Central memory CD8-positive, alpha-beta T cell (primary cell): ENCODE results near the gene SQSTM1.
"Not testable (repeated sequence)": the region's sequence is repeated elsewhere in the genome, so short reads cannot be mapped to it uniquely, and the experiment has no call there.

Source experiments
- ATAC-seq: fragments of 150-1000 bp; cut with Tn5 transposase; replicated peaks from 2 replicates; pipeline ENCODE4 v1.10.0; 2022; ENCODE audit warnings: mild to moderate bottlenecking, moderate FRiP score, moderate number of reproducible peaks; ENCODE audit not compliant: poor library complexity, severe bottlenecking; ENCODE audit errors: extremely low read depth
- DNase-seq, 2 donors: peaks; one replicate each; pipeline ENCODE4 v3.0.0; 2021; ENCODE audit warnings: low spot score in 2 of 2
- H3K27ac Mint-ChIP-seq: one replicate; pipeline ENCODE4 v1.8.0; 2022; ENCODE audit warnings: low read depth, mild to moderate bottlenecking, moderate library complexity, mixed read lengths
- H3K27me3 Mint-ChIP-seq: one replicate; pipeline ENCODE4 v1.8.0; 2022; ENCODE audit warnings: mixed read lengths
- H3K36me3 Mint-ChIP-seq: one replicate; pipeline ENCODE4 v1.8.0; 2022; ENCODE audit warnings: mild to moderate bottlenecking, moderate library complexity, mixed read lengths; ENCODE audit not compliant: insufficient read depth
- H3K4me1 Mint-ChIP-seq: one replicate; pipeline ENCODE4 v1.8.0; 2022; ENCODE audit warnings: mixed read lengths
- H3K4me3 Mint-ChIP-seq: one replicate; pipeline ENCODE4 v1.8.0; 2022; ENCODE audit warnings: mild to moderate bottlenecking, moderate library complexity, mixed read lengths
- H3K9me3 Mint-ChIP-seq: one replicate; pipeline ENCODE4 v1.8.0; 2022; ENCODE audit warnings: mixed read lengths

SQSTM1 gene

DNA sequence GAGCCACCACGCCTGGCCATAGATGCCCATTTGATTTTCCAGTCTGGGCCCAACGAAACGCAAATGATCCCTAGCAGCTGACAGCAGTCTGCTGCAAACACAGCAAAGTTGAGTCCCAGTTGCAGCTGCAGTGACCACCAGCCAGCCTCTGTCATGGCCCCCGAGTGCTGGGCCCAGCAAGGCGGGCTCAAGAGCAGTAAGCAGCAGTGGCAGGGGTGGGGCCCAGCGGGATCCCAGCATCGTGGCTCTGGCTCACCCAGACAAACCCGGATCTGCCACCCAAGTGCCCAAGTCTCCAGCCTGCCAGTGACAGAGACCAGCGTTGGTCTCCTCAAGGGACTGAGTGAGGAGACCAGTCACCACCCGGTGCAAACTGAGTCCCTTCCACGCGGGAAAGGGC, 33.8 kb upstream of the SQSTM1 start:
- no peak overlapping the region for H3K4me3 Mint-ChIP-seq
- H3K36me3 Mint-ChIP-seq: peaks cover 2% of the 10 kb centered on the region
- H3K27ac Mint-ChIP-seq: no peak overlapping the region
- H3K9me3 Mint-ChIP-seq: no peaks in the 10 kb centered on the region
- ATAC-seq (no peak), DNase-seq (no peak)
- no peaks in the 10 kb centered on the region for H3K4me1 Mint-ChIP-seq
- no peaks in the 10 kb centered on the region for H3K27me3 Mint-ChIP-seq

DNA sequence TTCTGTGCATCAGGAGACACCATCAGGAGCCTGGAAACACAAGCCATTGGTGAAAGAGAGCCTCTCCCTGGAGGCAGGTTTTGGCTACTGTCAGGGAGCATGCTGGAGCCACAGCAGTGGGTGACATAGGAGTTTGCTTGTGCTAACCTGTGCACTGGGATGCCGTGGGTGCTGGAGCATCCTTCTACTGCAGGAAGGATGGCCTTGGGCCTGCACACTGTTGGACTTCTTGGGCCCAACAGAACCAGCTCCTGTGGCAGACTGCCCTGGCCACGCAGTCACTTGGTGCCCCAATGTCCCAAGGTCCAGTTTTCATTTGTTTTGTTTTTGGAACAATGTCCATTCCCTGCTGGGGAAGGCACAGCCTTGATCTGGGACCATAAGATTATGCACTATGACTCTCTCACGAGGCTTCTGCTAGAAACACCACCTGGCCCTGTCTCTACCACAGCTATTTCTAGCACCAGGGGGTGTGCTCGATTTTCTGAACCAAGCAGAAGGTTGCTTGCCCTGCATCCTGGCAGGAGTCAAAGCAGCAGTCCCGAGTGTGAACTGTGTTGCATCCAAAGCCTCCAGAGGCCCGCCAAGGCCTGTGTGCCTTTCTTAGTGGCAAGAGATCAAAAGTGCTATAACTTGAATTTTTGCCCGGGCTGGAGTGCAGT, 32.4 kb upstream of the SQSTM1 start:
- no peaks in the 10 kb centered on the region for H3K27me3 Mint-ChIP-seq
- H3K9me3 Mint-ChIP-seq: no peaks in the 10 kb centered on the region
- H3K4me1 Mint-ChIP-seq: peaks cover 10% of the 10 kb centered on the region
- no peak overlapping the region for H3K27ac Mint-ChIP-seq
- no peak for DNase-seq
- peaks cover 2% of the 10 kb centered on the region for H3K36me3 Mint-ChIP-seq
- ATAC-seq: no peak
- H3K4me3 Mint-ChIP-seq: no peak overlapping the region

GRCh38 chr5:179789278-179789677, 31.4 kb upstream of the SQSTM1 start:
- H3K4me1 Mint-ChIP-seq: peaks cover 19% of the 10 kb centered on the region
- not testable (repeated sequence) for H3K4me3 Mint-ChIP-seq, ATAC-seq, H3K36me3 Mint-ChIP-seq, H3K27me3 Mint-ChIP-seq, DNase-seq, H3K9me3 Mint-ChIP-seq, H3K27ac Mint-ChIP-seq

GRCh38 chr5:179791881-179792611, 28.7 kb upstream of the SQSTM1 start:
- H3K4me1 Mint-ChIP-seq: peaks cover 33% of the 10 kb centered on the region
- no peak overlapping the region for H3K4me3 Mint-ChIP-seq
- H3K27ac Mint-ChIP-seq: peak overlapping the region; percentile 29
- H3K36me3 Mint-ChIP-seq: peaks cover 13% of the 10 kb centered on the region
- H3K27me3 Mint-ChIP-seq: no peaks in the 10 kb centered on the region
- no peaks in the 10 kb centered on the region for H3K9me3 Mint-ChIP-seq
- ATAC-seq (no peak), DNase-seq (no peak)

- Mint-ChIP-seq H3K27me3 (no peaks in the 10 kb centered on the region), H3K4me3 (peak overlapping the region; percentile 69), H3K4me1 (peaks cover 34% of the 10 kb centered on the region), H3K9me3 (no peaks in the 10 kb centered on the region), H3K27ac (peak overlapping the region; percentile 92), H3K36me3 (peaks cover 17% of the 10 kb centered on the region)
- DNase-seq: no peak
- ATAC-seq: no peak
These were observed 27.9 kb upstream of the SQSTM1 start for GRCh38 chr5:179792612-179793467.

GRCh38 chr5:179793468-179794139, 27.1 kb upstream of the SQSTM1 start, which contains the start of gene LTC4S:
Gene LTC4S (plus strand): TSS chr5:179793986. CDS start chr5:179794081, 95 bp downstream.
- Mint-ChIP-seq H3K27ac (peak within 1 kb of the TSS; percentile 92), H3K9me3 (no peaks in the 10 kb centered on the region), H3K36me3 (peaks cover 17% of the 10 kb centered on the region), H3K27me3 (no peaks in the 10 kb centered on the region), H3K4me1 (peaks cover 34% of the 10 kb centered on the region), H3K4me3 (peak within 1 kb of the TSS; percentile 69)
- ATAC-seq: peak; percentile 81
- peak; percentile 47 to 68 for DNase-seq

DNA sequence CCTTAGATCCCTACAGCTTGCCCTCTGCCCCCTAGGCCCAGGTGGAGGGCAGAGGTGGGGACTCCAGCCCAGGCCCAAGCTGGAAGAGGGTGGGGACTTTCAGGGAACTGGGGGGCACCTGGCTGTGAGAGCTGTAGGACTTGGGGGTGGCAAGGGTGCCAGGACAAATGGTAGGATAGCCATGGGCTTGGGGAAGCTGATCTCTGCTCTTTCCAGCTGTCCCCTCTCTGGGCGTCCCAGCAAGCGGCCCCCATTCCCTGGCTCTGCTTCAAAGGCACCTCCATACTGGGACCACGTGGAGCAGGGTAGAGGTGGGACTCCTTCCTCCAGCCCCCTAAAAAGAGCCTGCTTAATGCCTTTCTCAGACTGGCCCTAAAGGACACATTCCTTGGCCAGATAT, 26.5 kb upstream of the SQSTM1 start:
- H3K4me3 Mint-ChIP-seq: peak overlapping the region; percentile 69
- H3K27me3 Mint-ChIP-seq: no peaks in the 10 kb centered on the region
- peaks cover 19% of the 10 kb centered on the region for H3K36me3 Mint-ChIP-seq
- DNase-seq: no peak
- H3K27ac Mint-ChIP-seq: peak overlapping the region; percentile 92
- no peak for ATAC-seq
- H3K9me3 Mint-ChIP-seq: no peaks in the 10 kb centered on the region
- H3K4me1 Mint-ChIP-seq: peaks cover 34% of the 10 kb centered on the region

- H3K36me3 Mint-ChIP-seq: peaks cover 20% of the 10 kb centered on the region
- DNase-seq (no peak), ATAC-seq (no peak)
- peaks cover 34% of the 10 kb centered on the region for H3K4me1 Mint-ChIP-seq
- H3K27me3 Mint-ChIP-seq: no peaks in the 10 kb centered on the region
- H3K4me3 Mint-ChIP-seq: peak overlapping the region; percentile 69
- H3K9me3 Mint-ChIP-seq: no peaks in the 10 kb centered on the region
- no peak overlapping the region for H3K27ac Mint-ChIP-seq
These were observed 26.1 kb upstream of the SQSTM1 start for GRCh38 chr5:179794575-179794974.

GRCh38 chr5:179795049-179795862, 25.4 kb upstream of the SQSTM1 start:
- no peaks in the 10 kb centered on the region for H3K9me3 Mint-ChIP-seq
- ATAC-seq: no peak
- DNase-seq: no peak
- peaks cover 34% of the 10 kb centered on the region for H3K4me1 Mint-ChIP-seq
- peak overlapping the region; percentile 41 for H3K27ac Mint-ChIP-seq
- H3K27me3 Mint-ChIP-seq: no peaks in the 10 kb centered on the region
- peaks cover 22% of the 10 kb centered on the region for H3K36me3 Mint-ChIP-seq
- peak overlapping the region; percentile 69 for H3K4me3 Mint-ChIP-seq

- DNase-seq (peak; percentile 44 to 59), ATAC-seq (peak; percentile 55)
- Mint-ChIP-seq H3K36me3 (peaks cover 24% of the 10 kb centered on the region), H3K27me3 (no peaks in the 10 kb centered on the region), H3K27ac (peak overlapping the region; percentile 69), H3K4me3 (peak overlapping the region; percentile 69), H3K9me3 (no peaks in the 10 kb centered on the region), H3K4me1 (peaks cover 34% of the 10 kb centered on the region)
These were observed 24.6 kb upstream of the SQSTM1 start for GRCh38 chr5:179795863-179796833.
